GM23248 (cell line): Measurements from ENCODE around the gene TIGD3.

Experiments used
- EZH2 ChIP-seq: fragments of 200-600 bp; sonication (generic); IDR thresholded peaks from 2 replicates; pipeline ENCODE4 v1.6.1; 2018; ENCODE audit warnings: antibody characterized with exemption, mild to moderate bottlenecking; ENCODE audit not compliant: insufficient read depth, poor library complexity, severe bottlenecking
- EZH2phosphoT487 ChIP-seq: fragments of 200-600 bp; sonication (generic); IDR thresholded peaks from 2 replicates; pipeline ENCODE4 v1.6.1; 2018; ENCODE audit warnings: antibody characterized with exemption, moderate library complexity, mild to moderate bottlenecking, low read depth; ENCODE audit not compliant: insufficient read depth

GRCh38 chr11:65381716-65382032 lies 27.1 kb downstream of the TIGD3 start:
- TF ChIP-seq EZH2 (no peak), EZH2phosphoT487 (no peak)
